BJ (cell line): ENCODE data around the gene IGF2R. TPM values are rescaled to one million over a fixed set of nuclear protein-coding genes. Genes with fewer than 3 reads are reported as not detected.

Experiments used
- CTCF ChIA-PET: fragments of 350-600 bp; formaldehyde crosslinking; extraction: SDS; loops from one replicate; lab custom pipeline; 2021; ENCODE audit warnings: antibody characterized with exemption, inconsistent platforms; lab: Yijun Ruan, JAX
- POLR2A ChIA-PET: fragments of 300-600 bp; sonication (Branson Sonifier 250); formaldehyde crosslinking; extraction: SDS; loops from one replicate; lab custom pipeline; 2021; ENCODE audit warnings: antibody characterized with exemption; lab: Charles Lee
- DNase-seq: peaks from one replicate; pipeline ENCODE4 v3.0.0-alpha.2; 2011; ENCODE audit warnings: low read depth
- H3K27me3 ChIP-seq: 2 replicates; pipeline ENCODE4 v1.6.0; 2011; ENCODE audit warnings: low read length; ENCODE audit not compliant: control insufficient read depth, insufficient read depth
- H3K36me3 ChIP-seq: 2 replicates; pipeline ENCODE4 v1.5.1; 2011; ENCODE audit warnings: low read length; ENCODE audit not compliant: control insufficient read depth, insufficient read depth
- H3K4me3 ChIP-seq: 2 replicates; pipeline ENCODE4 v1.5.1; 2011; ENCODE audit warnings: low read depth, mild to moderate bottlenecking, control low read depth, low read length
- polyA plus RNA-seq: library from polyadenylated mRNA; depleted of rRNA; stranded (reverse); fragments of >200 nt; gene quantifications from 2 replicates; pipeline ENCODE4 v1.2.3, GENCODE V29; 2011
- TF ChIP-seq, protein P1 (sequence below): IDR thresholded peaks from 2 replicates; pipeline ENCODE4 v1.5.1; 2011; ENCODE audit warnings: low read depth, mild to moderate bottlenecking, control low read depth, inconsistent platforms, low read length, moderate library complexity; ENCODE audit not compliant: insufficient read depth

The IGF2R gene
- polyA plus RNA-seq, 1 experiment: 39.4 TPM

DNA sequence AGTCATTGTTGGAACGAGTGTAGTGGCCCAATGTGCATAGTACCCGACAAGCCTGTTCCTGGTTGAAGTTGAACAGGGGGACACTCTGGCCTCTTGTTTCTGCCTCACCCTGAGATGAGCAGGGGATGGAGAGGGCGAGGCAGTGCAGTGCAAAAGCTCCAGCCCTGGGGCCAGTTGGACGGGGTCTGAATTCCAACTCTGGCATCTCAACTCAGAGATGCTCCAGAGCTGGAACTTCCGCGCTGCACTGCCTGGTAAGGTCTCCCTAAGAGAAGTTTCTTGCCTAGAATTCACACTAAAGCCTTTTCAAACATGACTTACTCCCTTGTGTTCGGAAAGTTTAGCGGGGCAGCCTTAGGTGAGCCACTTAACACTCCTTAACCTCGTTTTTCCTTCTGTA, 80.5 kb downstream of the IGF2R start:
- Histone ChIP-seq H3K27me3 (no peaks in the 10 kb centered on the region), H3K4me3 (no peak overlapping the region), H3K36me3 (peaks cover 27% of the 10 kb centered on the region)
- ChIA-PET POLR2A (no interaction called here), CTCF (no interaction called here)
- DNase-seq: no peak
- TF ChIP-seq, protein P1, sequence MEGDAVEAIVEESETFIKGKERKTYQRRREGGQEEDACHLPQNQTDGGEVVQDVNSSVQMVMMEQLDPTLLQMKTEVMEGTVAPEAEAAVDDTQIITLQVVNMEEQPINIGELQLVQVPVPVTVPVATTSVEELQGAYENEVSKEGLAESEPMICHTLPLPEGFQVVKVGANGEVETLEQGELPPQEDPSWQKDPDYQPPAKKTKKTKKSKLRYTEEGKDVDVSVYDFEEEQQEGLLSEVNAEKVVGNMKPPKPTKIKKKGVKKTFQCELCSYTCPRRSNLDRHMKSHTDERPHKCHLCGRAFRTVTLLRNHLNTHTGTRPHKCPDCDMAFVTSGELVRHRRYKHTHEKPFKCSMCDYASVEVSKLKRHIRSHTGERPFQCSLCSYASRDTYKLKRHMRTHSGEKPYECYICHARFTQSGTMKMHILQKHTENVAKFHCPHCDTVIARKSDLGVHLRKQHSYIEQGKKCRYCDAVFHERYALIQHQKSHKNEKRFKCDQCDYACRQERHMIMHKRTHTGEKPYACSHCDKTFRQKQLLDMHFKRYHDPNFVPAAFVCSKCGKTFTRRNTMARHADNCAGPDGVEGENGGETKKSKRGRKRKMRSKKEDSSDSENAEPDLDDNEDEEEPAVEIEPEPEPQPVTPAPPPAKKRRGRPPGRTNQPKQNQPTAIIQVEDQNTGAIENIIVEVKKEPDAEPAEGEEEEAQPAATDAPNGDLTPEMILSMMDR: no peak

DNA sequence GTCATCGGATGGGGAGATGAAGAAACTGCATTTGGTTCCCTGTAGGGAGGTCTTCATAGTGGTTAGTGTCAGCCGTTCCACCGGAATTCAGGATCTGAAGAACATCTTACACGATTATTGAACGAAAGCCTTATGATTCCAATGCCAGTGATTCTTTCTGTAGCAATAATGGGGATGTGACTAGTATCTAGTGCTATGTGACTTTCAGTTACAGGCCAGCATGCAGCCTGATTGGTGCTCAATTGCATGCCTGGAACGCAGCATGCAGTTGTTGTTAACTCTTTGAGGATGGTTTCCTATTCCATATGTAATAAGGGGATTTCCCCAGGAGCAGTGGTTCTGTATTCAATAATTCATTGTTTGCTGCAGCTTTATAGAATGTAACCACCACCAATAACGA, 81.1 kb downstream of the IGF2R start:
- TF ChIP-seq, protein P1: no peak
- Histone ChIP-seq H3K36me3 (peaks cover 29% of the 10 kb centered on the region), H3K27me3 (no peaks in the 10 kb centered on the region), H3K4me3 (no peak overlapping the region)
- CTCF ChIA-PET: no interaction called here
- POLR2A ChIA-PET: no interaction called here
- no peak for DNase-seq

DNA sequence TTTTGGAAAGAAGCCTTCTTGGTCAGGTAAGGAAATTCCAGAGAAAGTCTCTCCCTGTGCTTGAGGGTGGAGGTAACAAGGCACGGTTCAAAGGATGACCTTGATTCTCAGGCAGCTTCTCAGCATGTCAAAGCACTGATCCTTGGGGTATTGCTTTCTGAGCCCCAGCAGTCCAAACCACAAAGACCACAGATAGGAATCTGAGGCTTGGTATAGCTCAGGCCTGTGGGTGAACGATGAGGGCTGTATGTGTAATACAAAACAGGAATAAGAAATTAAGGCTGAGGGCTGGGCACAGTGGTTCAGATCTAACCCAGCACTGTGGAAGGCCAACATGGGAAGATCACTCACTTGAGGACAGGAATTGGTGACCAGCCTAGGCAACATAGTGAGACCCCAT, 82.5 kb downstream of the IGF2R start:
- ChIA-PET CTCF (no interaction called here), POLR2A (no interaction called here)
- peaks cover 34% of the 10 kb centered on the region for H3K36me3 ChIP-seq
- TF ChIP-seq, protein P1: no peak
- no peak for DNase-seq
- H3K27me3 ChIP-seq: no peaks in the 10 kb centered on the region
- H3K4me3 ChIP-seq: no peak overlapping the region

DNA sequence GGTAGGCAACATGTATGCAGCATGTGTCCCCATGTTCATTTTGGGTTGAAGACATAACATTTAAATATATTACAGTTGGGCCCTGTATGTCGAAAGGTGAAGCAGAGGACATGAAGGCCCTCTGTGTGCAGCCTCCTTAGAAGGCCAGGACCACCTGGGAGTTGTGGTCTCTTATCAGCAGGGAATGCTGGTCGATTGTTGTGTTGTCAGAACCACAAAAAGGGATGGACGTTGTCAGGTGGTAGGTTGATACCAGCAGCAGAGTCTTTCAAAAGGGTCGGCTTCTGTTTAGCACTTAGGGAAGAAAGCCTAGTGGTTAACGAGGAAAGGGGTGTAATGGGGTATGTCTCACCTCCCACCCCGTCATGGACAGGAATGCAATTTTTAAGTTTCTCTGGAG, 85.4 kb downstream of the IGF2R start:
- H3K27me3 ChIP-seq: no peaks in the 10 kb centered on the region
- no peak overlapping the region for H3K4me3 ChIP-seq
- peaks cover 27% of the 10 kb centered on the region for H3K36me3 ChIP-seq
- ChIA-PET CTCF (interaction anchor here (0.7 kb wide), 1 partner anchor 42 kb away, joined by 3 read pairs; no protein-coding TSS in a partner anchor), POLR2A (no interaction called here)
- no peak for DNase-seq
- TF ChIP-seq, protein P1: no peak

DNA sequence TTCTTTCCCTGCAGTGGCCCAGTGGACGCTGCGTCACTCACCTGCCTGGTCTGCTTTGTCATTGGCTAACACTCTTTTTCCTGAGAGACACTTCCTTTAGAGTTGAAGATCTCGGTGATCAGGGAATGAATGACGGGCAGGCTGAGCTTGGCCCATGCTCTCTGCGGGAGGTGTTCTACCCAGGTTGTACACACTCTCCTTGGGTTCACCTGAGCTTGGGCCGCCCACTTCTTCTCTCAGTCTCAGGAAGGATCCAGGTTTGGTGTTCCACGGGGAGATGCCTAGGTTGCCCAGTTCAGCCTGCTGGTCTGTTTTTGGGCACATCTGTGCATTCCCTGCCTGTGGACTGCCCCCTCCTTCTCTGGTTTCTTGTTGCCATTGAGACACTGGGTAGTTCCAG, 86.0 kb downstream of the IGF2R start:
- TF ChIP-seq, protein P1: no peak
- no peaks in the 10 kb centered on the region for H3K27me3 ChIP-seq
- ChIA-PET CTCF (no interaction called here), POLR2A (no interaction called here)
- no peak overlapping the region for H3K4me3 ChIP-seq
- no peak for DNase-seq
- peaks cover 27% of the 10 kb centered on the region for H3K36me3 ChIP-seq
